Liver (tissue), 3 donors: Measurements from ENCODE around the gene GTF2B.

Experiments used
- GABPA ChIP-seq, 2 donors: IDR thresholded peaks in 1 of 2; conservative IDR thresholded peaks in 1 of 2; 2 replicates each; pipeline ENCODE4 v1.6.1; 2016; ENCODE audit warnings: antibody characterized with exemption in 2 of 2, mild to moderate bottlenecking in 1 of 2, moderate library complexity in 1 of 2
- RAD21 ChIP-seq, 2 donors: IDR thresholded peaks; 2 replicates each; pipeline ENCODE4 v1.6.1; 2016; ENCODE audit warnings: antibody characterized with exemption in 2 of 2, mild to moderate bottlenecking in 2 of 2
- TAF1 ChIP-seq: conservative IDR thresholded peaks from 2 replicates; pipeline ENCODE4 v1.6.1; 2016; ENCODE audit warnings: antibody characterized with exemption, mild to moderate bottlenecking
- YY1 ChIP-seq: IDR thresholded peaks from 2 replicates; pipeline ENCODE4 v1.6.1; 2016; ENCODE audit warnings: antibody characterized with exemption, mild to moderate bottlenecking
- TF ChIP-seq, protein P1 (sequence below): fragments of 150-350 bp; IDR thresholded peaks from 2 replicates; pipeline ENCODE4 v1.5.1; 2017; ENCODE audit warnings: improper control_type of control experiment, low read depth, low read length; ENCODE audit not compliant: missing input control
- donor health status: healthy.
- donor health status: healthy.

DNA sequence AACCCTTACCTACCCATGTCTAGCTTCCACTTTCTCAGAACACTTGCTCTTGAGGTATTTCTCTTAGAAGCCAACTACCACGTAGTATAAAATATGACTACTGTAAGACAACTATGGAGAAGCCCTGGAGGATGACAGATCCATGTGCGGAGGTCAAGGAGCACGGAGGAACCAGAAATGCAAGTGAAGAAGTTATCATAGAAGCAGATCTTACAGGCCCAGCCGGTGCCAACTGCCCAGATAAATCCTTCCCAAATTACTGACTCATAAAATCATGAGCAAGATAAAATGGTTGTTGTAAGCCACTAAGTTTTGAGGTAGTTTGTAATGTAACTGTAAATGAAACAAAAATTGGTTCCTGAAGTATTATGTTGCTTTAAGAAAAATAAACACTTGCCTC, 12.6 kb downstream of the GTF2B start:
- TF ChIP-seq RAD21 (IDR thresholded peaks at IDR 0.05) (no peak), GABPA (IDR thresholded peaks at IDR 0.05 in 1 of 2, conservative IDR thresholded peaks at IDR 0.05 in 1 of 2) (no peak), TAF1 (no peak), YY1 (no peak)
- TF ChIP-seq, protein P1, sequence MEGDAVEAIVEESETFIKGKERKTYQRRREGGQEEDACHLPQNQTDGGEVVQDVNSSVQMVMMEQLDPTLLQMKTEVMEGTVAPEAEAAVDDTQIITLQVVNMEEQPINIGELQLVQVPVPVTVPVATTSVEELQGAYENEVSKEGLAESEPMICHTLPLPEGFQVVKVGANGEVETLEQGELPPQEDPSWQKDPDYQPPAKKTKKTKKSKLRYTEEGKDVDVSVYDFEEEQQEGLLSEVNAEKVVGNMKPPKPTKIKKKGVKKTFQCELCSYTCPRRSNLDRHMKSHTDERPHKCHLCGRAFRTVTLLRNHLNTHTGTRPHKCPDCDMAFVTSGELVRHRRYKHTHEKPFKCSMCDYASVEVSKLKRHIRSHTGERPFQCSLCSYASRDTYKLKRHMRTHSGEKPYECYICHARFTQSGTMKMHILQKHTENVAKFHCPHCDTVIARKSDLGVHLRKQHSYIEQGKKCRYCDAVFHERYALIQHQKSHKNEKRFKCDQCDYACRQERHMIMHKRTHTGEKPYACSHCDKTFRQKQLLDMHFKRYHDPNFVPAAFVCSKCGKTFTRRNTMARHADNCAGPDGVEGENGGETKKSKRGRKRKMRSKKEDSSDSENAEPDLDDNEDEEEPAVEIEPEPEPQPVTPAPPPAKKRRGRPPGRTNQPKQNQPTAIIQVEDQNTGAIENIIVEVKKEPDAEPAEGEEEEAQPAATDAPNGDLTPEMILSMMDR = no peak
